NCI-H1436 treated with DMSO at 0.1 percent for 48 hours (cell line): ENCODE measurements around the gene AMPH.
"Not testable (repeated sequence)": the region's sequence is repeated elsewhere in the genome, so short reads cannot be mapped to it uniquely, and the experiment has no call there.

Experiments used
- DNase-seq: peaks from one replicate; lab custom pipeline; 2025; lab: John Stamatoyannopoulos, UW

Gene AMPH

DNA sequence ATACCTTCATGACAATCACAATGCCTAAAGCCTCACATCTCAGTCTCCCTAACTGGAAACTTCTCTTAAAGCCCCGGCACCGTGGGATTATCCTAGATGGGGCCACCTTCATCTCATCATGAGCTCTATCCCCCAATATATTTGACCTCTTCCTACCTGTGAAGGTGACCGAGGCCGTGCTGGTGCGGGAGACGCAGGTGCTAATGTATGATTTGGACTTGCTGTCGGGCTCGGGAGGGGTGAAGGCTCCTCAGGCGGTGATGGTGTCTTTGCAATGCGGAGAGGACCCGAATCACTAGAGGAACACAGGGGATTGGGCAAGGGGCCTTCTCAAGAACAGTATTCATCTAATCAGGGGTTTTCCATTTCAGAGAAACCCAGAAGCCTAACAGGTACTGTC, 168.4 kb downstream of the AMPH start:
- DNase-seq: no peak

DNA sequence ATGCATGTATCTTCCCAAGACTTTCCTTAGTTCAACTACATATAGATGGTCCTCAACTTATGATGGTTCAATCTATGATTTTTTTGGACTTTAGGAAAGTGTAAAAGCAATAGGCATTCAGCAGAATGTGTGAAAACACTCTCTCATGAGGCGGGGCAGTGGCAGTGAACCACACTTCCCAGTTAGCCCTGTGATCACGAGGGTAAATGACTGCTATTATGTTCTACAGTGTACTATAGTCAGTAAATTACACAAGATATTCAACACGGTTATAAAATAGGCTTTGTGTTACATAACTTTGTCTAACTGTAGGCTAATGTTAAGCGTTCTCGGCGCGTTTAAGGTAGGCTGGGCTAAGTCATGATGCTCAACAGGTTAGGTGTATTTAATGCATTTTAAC, 169.3 kb downstream of the AMPH start:
- DNase-seq: no peak

DNA sequence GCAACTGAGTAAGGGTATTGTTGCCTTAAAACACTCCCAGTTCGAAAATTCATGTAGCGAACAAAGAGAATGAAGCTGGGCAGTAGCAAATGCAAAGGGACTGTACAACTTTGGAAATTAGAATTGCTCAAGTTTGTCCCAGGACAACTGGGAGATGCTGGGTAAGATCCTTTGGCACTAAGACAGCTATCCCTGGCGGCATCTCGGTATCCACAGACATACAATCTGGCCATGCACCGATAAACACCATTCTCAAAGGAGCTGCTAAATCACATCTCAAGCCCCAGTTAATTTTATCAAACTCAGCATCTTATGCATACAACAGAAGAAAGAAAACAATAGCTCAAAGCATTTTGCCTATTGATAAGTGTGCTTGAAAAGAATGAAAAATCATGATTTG, 177.3 kb downstream of the AMPH start:
- DNase-seq: no peak

DNA sequence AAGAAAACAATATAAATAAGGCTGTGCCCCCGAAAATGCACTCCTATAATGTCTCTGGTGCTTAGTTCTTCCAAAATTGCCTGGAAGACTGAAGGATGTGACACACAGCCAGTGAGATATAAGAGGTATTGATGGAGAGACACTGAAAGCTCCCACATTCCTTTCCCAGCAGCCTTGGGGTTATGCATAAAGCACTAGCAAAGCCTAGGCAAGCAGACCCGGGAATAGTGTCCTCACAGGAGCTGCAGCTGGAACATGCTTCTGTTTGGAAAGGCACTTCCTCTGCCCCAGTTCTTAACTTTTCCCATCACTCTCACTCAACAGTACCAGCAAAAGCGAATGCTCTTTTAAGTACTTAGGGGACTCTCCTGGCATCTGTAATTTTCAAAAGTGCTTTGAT, 178.0 kb downstream of the AMPH start:
- no peak for DNase-seq

DNA sequence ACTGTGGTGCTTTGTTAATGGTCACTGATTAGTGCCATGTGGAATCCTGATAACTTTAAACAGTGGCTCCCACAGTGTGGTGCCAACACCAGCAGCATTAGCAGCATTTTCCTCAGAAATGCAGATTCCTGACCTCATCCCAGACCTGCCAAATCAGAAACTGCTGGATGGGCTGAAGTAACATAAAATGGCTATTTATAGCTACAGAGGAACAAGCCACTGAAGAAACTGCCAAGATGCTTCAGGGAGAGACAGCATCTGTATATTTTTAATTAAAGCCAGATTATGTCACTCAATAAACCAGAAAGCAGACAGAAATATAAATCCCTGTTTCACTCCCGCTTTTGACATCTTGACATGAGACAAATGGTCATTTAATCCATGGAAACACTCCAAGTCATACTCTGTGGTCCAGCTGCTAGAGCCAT, 178.5 kb downstream of the AMPH start:
- DNase-seq: no peak

DNA sequence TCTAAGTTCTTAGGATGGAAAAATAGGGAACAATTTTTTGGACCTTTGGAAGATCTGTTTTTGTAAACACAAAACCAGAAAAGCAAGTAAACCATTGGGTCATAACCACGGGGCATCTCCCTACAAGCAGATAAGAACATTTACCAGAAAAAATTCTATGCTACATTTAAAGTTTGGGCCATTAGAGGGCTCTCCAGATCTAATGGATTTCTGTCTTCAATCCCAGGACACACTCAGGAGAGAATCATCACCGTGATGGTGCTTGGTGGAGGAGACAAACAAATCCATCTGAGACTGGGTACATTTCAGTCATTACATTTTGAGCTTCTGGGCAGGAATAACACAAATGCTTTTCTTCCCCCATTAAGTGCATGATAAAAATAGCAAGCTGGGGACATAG, 179.3 kb downstream of the AMPH start:
- no peak for DNase-seq

DNA sequence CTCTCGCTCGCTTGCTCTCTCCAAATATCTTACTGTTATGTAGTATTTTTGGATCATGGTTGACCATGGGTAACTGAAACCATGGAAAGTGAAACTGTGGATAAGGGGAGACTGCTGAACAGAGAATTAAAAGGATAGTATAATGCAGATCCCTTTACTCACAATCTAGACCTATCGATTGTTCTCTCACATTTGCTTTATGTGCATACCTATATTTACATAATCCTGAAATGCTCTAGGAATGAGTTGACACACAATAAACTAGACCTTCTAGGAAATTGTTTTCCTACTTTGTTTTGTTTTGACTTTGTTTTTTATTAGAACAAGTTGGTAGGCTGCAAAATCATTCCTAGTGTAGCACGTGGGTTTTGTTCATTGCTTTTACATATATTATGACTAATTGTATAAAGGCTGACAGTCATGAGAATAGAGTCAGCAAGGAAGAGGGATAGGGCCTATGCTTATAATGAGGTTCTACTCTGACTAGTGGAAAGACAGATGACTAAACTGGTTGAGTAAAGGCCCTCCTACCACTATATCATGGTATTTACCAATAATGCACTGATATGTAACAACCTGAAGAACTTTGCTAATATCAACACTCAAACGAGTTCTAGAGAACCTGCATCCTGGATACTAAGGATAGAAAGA, 182.5 kb downstream of the AMPH start:
- DNase-seq: no peak

DNA sequence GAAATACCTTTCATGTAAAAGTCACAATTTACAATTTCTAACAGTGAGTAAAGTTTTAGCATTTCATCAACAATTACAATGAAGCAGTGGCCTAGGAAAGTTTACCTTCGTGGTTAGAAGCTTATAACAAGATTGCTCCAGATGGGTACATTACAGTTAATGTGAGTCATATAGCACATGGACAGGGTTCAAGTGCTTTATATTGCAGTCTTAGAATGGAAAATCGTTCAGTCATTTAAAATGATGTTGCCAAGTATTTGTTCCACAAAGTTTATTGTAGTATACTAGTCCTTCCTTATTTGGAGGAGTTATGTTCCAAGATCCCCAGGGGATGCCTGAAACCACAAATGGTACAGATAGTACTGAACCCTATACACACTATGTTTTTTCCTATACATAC, 183.1 kb downstream of the AMPH start:
- no peak for DNase-seq

DNA sequence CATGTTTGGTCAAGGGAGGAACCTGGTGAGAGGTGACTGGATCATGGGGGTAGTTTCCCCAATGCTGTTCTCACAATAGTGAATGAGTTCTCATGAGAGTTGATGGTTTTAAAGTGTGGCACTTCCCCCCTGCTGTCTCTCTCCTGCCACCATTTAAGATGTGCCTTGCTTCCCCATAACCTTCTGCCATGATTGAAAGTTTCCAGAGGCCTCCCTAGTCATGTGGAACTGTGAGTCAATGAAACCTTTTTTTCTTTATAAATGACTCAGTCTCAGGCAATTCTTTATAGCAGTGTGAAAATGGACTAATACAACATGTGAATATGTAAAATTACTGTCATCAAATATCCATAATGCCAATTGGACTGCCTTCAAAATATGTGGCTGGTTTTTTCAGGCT, 192.2 kb downstream of the AMPH start:
- DNase-seq: no peak

DNA sequence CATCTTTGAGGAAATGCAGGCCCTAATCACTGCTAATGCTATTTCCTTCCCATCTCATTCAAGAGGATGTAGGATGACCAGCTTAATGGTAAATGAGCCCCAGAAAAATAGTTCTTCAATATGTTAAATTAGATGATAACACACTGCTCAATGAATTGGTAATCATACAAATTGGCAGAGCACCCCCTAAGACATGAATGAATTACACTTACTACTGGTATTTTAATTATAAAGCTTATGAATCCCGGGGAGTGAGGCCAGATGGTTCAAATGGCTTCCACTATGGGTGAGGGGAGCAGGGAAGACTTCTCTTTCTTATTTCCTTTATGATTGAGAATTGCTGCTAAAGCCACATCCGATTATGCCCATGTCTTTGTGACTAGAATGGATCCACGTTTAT, 198.5 kb downstream of the AMPH start:
- DNase-seq: no peak

DNA sequence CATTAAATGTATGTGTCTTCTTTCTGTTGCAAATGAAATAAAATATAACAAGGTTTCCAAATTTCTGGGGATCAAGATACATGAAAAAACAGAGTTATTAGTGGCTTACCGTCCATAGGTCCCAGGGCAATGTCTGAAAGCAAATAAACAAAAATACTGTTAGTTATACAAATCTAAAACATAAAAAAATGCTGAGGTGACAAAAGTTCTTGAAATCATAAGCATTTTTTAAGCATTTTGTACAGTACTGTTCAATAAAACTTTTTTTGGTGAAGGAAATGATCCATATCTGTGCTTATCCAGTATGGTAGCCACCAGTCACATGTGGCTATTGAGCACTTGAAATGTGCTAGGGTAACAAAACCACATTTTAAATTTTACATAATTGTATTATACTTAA, 199.1 kb downstream of the AMPH start:
- DNase-seq: no peak

DNA sequence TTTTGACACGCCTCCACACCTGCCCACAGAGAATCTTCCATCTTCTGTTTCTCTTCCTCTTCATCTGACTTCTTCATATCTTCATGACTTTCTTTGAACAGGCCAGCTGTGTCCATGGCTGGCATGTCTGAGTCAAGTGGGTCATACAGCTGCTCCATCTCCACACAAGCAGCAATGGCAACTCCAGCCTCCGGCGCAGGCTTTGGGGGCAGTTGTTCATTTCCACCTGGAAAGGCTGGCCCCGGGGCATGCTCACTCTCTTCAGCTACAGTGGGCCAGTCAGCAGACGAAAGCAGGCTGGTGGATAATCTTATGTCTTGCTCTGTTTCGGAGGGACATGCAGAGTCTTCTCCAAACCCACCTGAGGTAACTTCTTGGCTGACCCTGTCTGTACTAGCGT, 202.1 kb downstream of the AMPH start:
- DNase-seq: no peak

DNA sequence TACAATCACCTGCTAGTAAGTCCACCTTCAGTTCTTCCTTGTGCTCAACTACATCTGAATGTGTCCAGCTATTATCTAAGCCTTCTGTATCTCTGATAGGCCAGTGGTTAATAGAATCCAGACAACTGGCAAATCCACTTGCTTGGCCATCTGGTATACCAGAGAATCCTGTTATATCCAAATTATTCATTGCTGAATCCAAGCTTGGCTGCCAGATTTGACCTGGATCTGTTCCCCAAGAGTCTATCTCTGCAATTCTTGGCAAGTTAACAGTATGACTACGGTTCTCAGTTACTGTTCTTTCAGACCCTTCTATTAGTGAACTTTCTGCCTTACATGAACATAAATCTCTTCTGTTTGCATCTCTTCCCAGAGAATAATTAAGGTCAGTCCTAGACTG, 203.1 kb downstream of the AMPH start:
- no peak for DNase-seq

DNA sequence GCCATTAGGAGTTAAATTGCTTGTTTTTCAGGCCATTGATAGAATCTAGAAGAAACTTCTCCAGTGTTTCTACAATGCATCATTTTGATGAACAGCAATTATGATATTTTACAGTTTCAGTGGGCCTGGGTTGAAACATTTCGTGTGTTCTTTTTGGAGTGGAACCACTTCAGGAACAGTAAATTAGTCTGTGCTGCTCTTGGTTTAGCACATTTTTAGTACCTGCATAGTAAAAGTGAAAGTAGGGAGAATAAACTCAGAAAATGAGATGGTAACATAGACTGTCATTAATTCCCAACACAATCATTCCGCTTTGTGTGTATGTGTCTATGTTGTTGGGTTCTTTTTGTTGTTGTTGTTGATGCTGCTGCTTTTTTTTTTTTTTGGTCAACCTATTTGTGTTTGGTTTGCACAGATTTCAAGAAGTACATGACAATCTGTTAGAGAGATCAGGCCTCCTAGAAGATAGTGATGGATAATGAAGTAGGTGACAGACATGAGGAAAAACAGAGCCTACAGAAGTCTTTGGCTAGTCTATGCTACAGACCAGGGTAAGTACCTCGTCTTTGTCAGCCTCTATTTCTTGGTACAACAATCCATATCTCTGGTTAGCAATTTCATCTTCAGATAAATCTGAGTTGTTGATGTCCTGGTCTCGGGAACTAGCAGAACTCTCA, 203.8 kb downstream of the AMPH start:
- DNase-seq: no peak

DNA sequence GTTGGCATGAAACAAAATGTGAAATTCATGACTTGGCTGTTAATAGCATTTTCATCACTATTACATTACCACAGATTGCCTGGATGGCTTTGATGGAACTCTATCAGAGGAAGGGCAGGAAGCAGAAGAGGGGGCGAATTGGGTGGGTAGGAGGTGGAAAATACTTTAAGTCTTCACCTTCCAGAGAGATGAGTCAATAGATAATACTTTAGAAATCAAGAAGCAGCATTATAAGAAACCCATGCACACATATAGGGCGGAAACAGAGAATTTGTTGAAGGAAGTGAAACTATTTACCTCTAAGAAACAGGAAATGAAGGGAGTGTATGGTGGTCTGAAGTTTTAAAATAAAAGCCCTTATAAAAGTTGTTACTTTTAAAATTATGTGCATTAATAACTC, 205.7 kb downstream of the AMPH start:
- no peak for DNase-seq

DNA sequence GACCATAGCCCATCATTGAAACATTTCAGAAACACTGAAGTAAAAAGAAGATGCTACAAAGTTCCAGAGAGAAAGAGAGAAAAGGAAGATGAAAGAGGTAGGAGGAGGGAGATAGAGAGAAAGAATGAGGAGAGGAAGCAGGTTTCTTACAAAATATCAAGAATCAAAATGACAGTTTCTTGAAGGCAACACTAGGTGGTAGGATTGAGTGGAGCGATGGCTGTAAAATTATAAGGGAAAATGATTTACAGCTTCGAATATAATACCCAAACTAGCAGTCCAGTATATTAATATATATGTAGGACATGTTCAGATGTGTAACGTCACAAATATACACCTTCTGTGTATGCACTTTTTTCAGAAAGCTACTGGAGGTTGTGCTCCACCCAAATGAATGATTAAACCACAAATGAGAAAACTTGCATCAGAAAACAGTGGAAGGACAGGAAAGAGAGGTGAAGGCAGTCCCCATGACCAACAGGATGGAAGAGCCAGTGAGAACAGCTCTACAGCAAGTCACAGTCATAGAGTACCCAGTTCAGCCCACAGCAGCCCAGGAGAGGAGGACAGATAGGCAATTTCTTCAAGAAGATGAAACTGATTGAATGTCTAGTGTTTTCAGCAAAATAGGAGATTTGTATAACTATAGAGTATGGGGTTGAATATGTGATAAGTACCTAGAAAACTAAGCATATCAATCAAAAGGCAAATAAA, 206.3 kb downstream of the AMPH start:
- no peak for DNase-seq

DNA sequence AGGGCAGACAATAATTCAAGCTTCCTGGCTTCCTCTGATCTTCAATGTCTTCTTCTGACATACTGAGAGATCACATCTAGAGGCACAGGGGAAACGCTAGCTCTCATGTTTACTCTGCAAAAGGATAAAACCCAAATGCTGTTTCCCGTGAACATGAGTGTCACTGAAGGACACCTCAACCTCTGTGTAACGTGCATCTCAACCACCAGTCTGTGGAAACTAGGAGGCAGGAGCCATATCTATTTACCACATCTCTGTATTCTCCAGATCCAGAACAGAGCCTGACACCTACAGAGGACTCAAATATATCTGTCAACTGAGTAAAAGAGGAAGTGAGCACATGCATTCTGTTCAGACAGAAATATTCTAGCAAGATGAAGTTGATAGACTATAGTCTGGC, 217.4 kb downstream of the AMPH start:
- no peak for DNase-seq

DNA sequence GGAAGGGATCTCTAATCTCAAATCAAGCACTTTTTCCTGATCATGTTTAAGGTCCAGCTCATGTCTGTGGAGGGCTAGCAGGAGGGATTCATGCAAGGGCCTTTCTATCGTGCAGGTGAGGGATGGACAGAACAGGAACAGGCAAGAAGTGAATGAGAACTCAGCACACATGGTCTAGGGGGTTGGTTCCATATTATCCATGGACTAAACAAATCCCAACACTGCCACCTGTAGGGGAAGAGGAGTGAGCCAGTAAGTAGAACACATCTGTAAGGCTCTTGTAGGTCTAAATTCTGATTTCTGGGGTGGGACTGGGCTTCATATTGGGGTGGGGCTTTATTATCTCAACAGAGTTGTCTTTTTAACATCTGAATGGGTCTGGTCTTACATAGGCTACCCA, 219.8 kb downstream of the AMPH start:
- DNase-seq: no peak

DNA sequence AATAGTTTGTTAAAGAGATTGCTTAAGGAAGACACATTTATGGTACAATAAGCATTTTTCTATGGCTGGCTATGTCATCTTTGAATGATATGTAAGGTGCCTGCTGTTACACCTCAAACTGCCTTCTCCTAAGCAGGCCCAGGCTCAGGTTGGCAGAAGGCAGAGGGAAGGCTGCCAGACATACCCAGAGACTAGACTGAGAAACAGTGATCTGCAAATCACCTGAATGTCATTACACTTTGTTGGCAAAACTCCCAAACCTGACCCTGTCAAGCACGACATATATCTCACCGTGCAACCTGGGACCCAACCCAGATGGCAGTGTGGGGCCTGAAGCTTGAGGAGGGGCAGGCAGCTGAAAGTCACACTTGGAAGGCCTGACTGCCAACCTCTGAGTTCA, 221.1 kb downstream of the AMPH start:
- DNase-seq: no peak

DNA sequence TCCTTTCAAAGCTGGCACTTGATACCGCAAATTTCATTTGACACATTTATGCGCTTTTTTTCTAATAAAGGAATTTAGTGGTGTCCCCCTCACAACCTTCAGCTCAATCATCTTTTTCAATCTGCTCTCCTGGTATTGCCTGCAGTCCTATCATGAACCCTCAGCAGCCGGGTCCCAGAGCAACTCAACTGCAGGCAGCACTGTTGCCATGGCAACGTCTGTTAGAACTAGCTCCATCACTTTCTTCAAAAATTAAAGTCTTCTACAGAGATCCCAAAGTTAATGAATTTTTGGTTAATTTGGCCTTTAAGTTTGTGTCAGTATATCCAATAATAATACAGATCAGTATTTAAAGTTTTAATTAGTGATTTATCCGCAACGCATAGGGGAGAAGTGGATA, 221.6 kb downstream of the AMPH start:
- DNase-seq: no peak

DNA sequence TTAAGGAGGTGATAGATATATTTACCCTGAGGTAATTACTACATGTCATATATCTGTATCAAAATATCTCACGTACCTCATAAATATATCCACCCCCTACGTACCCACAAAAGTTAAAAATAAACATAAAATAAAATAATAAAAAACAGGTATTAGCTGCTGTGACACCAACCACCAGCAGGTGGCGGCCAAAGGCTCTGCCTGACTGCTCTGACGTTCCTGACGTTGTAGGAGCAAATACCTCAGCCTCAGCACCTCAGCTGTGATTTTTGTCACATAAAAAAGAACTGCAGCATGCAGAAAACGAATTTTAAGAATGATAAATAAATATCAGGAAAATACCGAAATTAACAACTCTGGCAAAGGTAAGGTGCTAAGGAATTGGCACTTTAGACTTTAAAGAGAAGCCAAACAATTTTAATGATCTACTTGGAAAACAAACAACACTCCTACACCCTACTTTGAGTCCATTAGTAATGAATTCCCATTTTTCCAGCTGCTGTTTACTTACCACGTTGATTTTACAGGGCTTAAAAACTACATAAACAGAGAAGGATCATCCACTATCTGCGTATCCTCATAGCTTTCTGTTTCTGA, 232.3 kb downstream of the AMPH start:
- DNase-seq: no peak

DNA sequence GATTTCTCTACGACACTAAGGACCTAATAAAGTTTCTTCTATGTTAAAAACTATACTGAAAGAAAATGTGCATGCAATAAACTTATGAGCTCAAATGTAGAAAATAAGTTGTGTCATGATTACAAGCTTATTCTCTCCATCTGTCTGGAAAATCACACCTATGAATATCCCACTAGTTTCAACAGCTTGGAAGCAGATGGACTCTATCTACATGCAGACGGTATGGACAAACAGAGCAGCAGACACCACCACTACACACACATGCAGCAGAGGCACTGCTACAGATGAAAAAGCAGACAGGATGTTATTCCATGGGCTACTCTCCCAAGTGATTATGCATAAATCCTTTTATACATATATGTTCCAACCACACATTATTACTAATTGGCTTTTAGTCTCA, 234.3 kb downstream of the AMPH start:
- DNase-seq: no peak

DNA sequence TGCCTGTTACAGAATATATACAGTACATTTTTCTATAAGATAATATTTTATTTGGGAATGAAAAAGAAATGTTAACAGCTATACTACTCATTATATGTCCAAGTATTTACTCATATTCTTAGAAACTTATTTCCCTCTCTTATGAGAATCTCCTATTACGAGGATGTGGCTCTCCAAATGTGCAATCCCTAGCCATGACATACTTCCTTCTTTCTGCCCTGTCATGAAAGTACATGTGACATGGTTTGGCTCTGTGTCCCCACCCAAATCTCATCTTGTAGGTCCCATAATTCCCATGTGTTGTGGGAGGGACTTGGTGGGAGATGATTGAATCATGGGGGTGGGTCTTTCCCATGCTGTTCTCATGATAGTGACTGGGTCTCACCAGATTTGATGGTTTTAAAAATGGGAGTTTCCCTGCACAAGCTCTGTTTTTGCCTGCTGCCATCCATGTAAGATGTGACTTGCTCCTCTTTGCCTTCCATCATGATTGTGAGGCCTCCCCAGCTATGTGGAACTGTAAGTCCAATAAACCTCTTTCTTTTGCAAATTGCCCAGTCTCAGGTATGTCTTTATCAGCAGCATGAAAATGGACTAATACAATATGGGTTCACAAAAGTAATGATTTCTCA, 235.1 kb downstream of the AMPH start:
- not testable (repeated sequence) for DNase-seq
